HG03439 (cell line): ENCODE results near the gene MOV10.
"Not testable (repeated sequence)": the region's sequence is repeated elsewhere in the genome, so short reads cannot be mapped to it uniquely, and the experiment has no call there.

Experiments
- ATAC-seq: cut with Tn5 transposase; IDR thresholded peaks from one replicate; pipeline ENCODE4 v1.9.1; 2021; ENCODE audit warnings: mild to moderate bottlenecking, moderate library complexity; ENCODE audit not compliant: unreplicated experiment

The MOV10 gene

GRCh38 chr1:112729011-112729410 lies 54.6 kb downstream of the MOV10 start:
- ATAC-seq, result not testable (repeated sequence)

- no peak for ATAC-seq
These were observed 55.5 kb downstream of the MOV10 start for GRCh38 chr1:112729909-112730308.

GRCh38 chr1:112731451-112731850 lies 57.0 kb downstream of the MOV10 start:
- ATAC-seq, result no peak

GRCh38 chr1:112735752-112736151 lies 61.3 kb downstream of the MOV10 start:
- ATAC-seq, result no peak

- ATAC-seq, result no peak
These were observed 63.1 kb downstream of the MOV10 start for GRCh38 chr1:112737573-112737972.

- no peak for ATAC-seq
These were observed 68.9 kb downstream of the MOV10 start for GRCh38 chr1:112743174-112744008.

GRCh38 chr1:112744009-112744578 lies 69.6 kb downstream of the MOV10 start:
- no peak for ATAC-seq

GRCh38 chr1:112748396-112748795 lies 73.9 kb downstream of the MOV10 start:
- no peak for ATAC-seq
